SU-DHL-6 (cell line): ENCODE data around the gene KLHL17.

ENCODE experiments used
- CTCF ChIP-seq: fragments of 200-600 bp; sonication (generic); IDR thresholded peaks from one replicate; pipeline ENCODE4 v1.5.1; 2017; ENCODE audit warnings: antibody characterized with exemption, mild to moderate bottlenecking, low read length, moderate library complexity; ENCODE audit not compliant: insufficient read depth, poor library complexity, severe bottlenecking
- EZH2phosphoT487 ChIP-seq: fragments of 200-600 bp; sonication (generic), shearing (Covaris generic); conservative IDR thresholded peaks from 2 replicates; pipeline ENCODE4 v1.6.1; 2018; ENCODE audit warnings: mild to moderate bottlenecking, antibody characterized with exemption, low read length, moderate library complexity, mixed read lengths

GRCh38 chr1:917076-917459 is 43.3 kb upstream of the KLHL17 start:
- TF ChIP-seq CTCF (no peak), EZH2phosphoT487 (no peak)
